ENCODE measurements around the gene TMEM239.

DNA sequence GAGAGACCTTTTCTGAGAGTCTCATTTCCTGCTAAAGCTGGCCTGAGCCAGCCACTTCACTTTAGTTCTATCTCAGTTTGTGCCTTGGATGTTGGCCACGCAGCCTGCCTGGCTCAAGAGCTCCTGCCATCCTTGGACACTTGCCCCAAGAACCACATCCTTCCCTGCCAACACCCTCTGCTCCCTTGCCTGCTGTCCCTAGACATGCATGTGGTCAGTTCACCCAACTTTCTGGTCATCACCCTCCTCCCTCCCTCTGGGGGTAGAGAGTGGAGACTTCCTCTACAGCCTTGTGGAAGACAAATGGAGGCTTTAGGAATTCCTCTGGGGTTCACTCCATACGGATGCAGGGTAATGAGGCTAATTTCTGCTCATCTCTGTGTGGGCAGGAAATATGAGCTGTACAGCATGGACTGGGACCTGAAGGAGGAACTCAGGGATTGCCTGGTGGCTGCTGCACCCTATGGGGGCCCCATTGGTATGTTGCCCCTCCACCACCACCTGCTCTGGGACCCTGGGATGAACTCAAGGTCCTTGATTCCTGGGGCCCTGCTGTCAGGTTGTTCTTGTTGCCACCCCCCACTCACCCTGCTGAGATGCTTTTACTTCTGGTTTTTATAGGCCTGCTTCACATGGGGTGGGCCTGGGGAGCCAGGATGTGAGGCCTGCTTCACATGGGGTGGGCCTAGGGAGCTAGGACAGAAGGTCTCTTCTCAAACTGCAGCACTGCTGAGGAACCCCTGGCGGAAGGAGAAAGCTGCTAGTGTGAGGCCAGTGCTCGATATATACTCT lies 43.4 kb downstream of the TMEM239 start:
- TF ChIP-seq, protein P1, sequence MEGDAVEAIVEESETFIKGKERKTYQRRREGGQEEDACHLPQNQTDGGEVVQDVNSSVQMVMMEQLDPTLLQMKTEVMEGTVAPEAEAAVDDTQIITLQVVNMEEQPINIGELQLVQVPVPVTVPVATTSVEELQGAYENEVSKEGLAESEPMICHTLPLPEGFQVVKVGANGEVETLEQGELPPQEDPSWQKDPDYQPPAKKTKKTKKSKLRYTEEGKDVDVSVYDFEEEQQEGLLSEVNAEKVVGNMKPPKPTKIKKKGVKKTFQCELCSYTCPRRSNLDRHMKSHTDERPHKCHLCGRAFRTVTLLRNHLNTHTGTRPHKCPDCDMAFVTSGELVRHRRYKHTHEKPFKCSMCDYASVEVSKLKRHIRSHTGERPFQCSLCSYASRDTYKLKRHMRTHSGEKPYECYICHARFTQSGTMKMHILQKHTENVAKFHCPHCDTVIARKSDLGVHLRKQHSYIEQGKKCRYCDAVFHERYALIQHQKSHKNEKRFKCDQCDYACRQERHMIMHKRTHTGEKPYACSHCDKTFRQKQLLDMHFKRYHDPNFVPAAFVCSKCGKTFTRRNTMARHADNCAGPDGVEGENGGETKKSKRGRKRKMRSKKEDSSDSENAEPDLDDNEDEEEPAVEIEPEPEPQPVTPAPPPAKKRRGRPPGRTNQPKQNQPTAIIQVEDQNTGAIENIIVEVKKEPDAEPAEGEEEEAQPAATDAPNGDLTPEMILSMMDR (conservative IDR thresholded peaks at IDR 0.05 in 1 of 2, IDR thresholded peaks at IDR 0.05 in 1 of 2; ENCODE audit: extremely low read depth in 1 of 2, insufficient read depth in 1 of 2, low read depth in 1 of 2, low read length in 2 of 2), result no peak
- no peak for TF ChIP-seq EZH2 (IDR thresholded peaks at IDR 0.05; ENCODE audit: borderline replicate concordance, low read length)
